Fibroblast of mammary gland (primary cell): Measurements from ENCODE around the gene LTF.
"Not testable (repeated sequence)": the region's sequence is repeated elsewhere in the genome, so short reads cannot be mapped to it uniquely, and the experiment has no call there.

Experiments used
- DNase-seq: peaks from one replicate; pipeline ENCODE4 v3.0.0-alpha.2; 2010; ENCODE audit warnings: low read depth
- H3K4me3 ChIP-seq: 2 replicates; pipeline ENCODE4 v1.5.1; 2011; ENCODE audit warnings: low read depth, mild to moderate bottlenecking, low read length, moderate library complexity; ENCODE audit not compliant: control insufficient read depth
- TF ChIP-seq, protein P1 (sequence below): conservative IDR thresholded peaks from 2 replicates; pipeline ENCODE4 v1.5.1; 2011; ENCODE audit warnings: low read depth, low read length, inconsistent platforms; ENCODE audit not compliant: control insufficient read depth, insufficient read depth

Gene LTF

DNA sequence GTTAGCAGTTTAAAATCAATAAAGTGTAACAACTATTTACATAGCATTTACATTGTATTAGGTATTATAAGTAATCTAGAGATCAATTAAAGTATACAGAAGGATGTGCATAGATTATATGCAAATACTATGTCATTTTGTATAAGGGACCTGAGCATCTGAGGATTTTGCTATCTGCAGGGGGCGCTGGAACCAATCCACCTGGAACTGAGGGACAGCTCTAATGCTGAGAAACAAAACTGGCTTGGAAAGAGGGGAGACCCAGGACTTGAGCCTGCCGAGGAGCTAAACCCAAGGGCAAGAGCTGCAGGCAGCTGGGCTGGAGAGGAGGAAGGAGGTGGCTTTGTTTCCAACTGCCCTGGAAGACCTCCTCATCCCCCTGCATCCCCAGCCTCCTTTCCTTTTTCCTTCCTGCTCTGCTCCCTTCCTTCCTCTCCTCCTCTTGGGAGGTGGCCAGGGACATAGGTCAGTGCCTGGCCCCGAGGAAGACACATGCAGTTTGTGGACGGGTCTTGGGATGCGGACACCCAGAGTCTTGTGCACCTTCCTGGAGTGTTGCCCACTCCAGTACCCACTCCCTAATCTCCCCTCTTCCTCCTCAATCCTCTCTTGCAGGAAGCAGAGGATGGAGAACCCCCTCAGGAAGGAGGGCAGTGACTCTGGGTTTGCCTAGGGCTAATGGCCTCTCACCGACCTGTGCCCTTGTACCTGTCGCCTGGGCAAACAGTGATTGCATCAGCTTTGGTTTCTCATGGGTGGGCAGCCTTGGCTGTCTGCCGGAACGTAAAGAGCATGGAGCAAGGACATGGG is 32.2 kb upstream of the LTF start:
- no peak for DNase-seq
- no peak overlapping the region for H3K4me3 ChIP-seq
- TF ChIP-seq, protein P1, sequence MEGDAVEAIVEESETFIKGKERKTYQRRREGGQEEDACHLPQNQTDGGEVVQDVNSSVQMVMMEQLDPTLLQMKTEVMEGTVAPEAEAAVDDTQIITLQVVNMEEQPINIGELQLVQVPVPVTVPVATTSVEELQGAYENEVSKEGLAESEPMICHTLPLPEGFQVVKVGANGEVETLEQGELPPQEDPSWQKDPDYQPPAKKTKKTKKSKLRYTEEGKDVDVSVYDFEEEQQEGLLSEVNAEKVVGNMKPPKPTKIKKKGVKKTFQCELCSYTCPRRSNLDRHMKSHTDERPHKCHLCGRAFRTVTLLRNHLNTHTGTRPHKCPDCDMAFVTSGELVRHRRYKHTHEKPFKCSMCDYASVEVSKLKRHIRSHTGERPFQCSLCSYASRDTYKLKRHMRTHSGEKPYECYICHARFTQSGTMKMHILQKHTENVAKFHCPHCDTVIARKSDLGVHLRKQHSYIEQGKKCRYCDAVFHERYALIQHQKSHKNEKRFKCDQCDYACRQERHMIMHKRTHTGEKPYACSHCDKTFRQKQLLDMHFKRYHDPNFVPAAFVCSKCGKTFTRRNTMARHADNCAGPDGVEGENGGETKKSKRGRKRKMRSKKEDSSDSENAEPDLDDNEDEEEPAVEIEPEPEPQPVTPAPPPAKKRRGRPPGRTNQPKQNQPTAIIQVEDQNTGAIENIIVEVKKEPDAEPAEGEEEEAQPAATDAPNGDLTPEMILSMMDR = peak; percentile 30

DNA sequence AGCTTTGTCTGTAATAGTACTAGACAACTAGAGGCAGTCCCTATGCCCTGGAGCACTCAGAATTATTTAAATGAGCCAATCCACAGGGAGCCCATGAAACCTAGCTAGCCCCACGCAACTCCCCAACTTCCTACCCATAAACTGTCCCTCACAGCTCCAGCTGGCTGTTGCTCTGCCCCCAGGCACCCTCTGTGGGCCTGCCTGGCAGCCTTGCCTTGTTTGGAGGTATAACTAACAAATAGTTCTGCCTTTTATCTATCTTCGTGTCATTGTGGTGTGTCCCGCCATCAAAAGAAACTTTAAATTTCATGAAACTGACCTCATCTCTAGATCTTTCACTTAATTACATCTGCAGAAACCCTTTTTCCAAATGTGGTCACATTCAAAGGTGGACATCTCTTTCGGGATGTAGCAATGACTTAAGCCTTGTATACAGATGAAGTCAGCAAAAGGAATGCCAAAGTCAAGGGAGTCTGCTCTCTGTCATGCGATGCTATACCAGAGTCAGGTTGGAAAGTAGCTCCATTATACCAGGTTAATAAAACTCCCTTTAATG is 31.3 kb upstream of the LTF start:
- TF ChIP-seq, protein P1 = no peak
- no peak for DNase-seq
- no peak overlapping the region for H3K4me3 ChIP-seq

DNA sequence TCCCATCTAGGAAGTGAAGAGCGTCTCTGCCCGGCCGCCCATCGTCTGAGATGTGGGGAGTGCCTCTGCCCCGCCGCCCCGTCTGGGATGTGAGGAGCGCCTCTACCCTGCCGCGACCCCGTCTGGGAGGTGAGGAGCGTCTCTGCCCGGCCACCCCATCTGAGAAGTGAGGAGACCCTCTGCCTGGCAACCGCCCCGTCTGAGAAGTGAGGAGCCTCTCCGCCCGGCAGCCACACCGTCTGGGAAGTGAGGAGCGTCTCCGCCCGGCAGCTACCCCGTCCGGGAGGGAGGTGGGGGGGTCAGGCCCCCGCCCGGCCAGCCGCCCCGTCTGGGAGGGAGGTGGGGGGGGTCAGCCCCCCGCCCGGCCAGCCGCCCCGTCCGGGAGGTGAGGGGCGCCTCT is 29.8 kb upstream of the LTF start:
- not testable (repeated sequence) for DNase-seq, H3K4me3 ChIP-seq

DNA sequence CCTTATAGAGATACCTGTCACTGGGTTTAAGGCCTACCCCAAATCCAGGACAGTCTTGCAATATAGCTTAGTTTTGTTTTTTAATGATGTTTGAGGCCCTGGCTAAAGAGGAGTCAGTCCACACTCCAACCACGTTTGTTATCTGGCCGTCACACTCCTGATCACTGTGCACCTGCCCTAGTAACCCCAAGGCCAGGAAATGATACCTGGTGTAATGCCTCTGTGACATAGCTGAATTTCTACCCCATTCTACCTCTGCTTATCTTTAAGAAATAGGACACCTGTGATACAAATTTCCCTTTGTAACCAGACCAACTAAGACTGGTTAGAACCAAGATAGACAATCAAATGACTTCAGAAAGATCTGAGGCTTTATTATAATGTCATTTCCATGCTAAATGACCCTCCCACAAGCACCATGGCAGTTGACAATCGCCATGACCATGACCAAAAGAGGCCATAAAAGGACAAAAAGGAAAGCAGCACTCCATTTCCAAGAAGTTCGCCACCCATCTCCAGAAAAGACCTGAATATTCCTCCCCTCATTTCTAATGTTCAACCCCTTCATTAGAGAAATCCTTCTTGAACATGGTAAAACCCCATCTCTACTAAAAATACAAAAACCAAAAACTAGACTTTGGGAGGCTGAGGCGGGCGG is 28.3 kb upstream of the LTF start:
- DNase-seq = no peak
- TF ChIP-seq, protein P1 = no peak
- H3K4me3 ChIP-seq = no peak overlapping the region

DNA sequence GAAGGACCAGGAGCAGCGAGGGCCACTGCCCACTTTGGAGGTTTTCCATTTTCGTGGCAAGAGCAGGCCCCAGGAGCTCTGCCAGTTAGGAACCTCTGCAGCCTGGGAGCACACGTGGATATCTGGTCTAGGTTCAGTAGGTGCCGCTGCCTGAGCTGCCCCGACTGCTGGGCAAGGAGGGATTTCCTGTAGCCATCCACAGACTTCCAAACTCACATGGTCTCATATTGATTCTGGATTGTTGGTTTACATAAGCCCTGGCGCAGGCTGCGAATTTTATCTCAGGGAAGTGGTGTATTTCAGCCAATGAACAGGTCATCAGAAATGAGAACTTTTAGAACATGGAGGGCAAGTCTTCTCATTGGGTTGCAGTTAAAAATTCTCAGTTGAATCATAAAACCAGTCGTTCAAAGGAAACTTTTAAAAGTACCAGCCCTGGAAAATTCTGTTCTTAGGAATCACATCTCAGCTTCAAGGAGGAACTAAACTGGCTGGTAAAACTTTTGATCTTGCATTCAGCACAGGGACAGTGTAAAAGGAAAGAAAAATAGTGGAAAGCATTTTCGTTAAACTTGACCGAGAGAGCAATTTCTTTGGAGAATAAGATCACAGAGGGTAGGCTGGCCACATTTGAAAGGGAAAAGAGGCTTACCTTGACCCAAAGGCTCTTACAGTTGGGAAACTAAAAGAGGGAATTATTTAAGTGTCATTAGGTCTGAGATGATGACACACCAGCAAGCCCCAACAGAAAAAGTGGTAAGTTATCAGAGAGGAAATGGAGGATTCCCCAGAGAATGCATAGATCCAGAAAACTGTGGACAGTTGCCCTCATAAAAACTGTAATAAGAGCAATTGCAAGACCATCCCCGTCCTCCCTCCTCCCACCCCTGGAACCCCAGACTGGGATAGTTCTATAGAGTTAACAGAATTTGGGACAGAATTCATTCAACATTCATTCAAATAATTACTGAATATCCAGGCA is 26.7 kb upstream of the LTF start:
- no peak for DNase-seq
- no peak overlapping the region for H3K4me3 ChIP-seq
- TF ChIP-seq, protein P1 = no peak

DNA sequence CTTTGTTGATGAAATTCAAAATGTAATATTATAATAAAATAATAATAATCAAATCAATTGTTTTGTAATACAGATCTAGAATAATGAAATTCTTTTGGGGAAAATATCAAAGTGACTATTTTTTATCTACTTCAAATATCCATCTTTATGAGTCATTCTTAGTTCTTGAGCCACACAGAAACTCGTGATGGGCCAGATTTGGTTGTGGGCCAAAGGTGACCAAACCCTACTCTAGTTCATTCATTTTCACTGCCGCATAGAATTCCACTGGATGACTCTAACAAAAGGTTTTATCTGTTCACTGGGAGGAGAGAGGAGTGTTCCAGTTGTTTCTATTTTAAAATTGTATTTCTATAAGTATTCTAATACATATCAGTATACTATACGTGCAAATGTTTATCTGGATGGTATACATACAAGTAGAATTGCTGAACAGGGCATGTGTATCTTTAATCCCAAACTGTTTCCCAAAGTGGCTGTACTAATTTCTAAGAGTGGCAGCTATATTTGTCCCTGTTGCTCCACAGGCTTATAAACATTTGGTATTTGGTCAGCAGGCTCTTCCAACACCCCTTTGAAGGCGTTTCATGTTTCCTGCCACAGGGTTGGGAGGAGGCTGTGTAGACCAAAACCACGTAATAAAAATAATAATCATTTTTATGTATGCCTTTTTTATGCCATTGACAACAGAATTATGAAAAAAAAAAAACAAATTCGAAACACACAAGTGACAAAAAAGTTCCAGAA is 25.8 kb upstream of the LTF start:
- H3K4me3 ChIP-seq = no peak overlapping the region
- DNase-seq = peak; percentile 54
- TF ChIP-seq, protein P1 = no peak
